ENCODE data around the gene CLDN34.
A peak's percentile ranks its signal among the peaks of the same experiment; 100 is the strongest.

Gene CLDN34

DNA sequence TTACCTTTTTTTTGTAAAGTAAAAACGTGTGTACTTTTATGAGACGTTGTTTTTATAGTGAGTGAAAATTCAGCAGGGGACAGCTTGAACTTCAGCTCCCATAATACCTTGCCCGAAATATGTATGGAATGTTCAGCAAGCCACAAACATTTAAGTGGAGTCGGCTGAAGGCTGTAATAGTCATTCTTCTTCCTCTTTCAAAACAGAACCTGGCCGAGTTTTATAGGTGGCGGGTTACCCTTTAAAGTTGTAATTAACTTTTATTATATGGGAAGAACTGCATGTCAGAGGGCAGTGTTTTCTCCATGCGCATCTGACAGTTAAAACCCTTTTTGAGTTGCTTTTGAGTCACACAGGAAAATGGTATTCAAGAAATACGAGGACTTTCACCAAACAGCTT, 50.7 kb downstream of the CLDN34 start:
- Histone ChIP-seq H3K4me3 (ENCODE audit: insufficient read depth, low read length, poor library complexity, severe bottlenecking) (peak overlapping the region; percentile 82), H3K27me3 (ENCODE audit: low read length) (no peaks in the 10 kb centered on the region), H3F3A (ENCODE audit: insufficient read depth) (peaks cover 8% of the 10 kb centered on the region), H3K9me3 (ENCODE audit: insufficient read depth, low read length) (no peaks in the 10 kb centered on the region), H3K9ac (ENCODE audit: low read length) (peak overlapping the region; percentile 82), H3K36me3 (ENCODE audit: low read length) (peaks cover 9% of the 10 kb centered on the region), H3K4me2 (ENCODE audit: low read depth, low read length, poor library complexity, severe bottlenecking) (peak overlapping the region; percentile 83), H3K9me2 (replicated peaks; ENCODE audit: insufficient read depth, low read length) (no peaks in the 10 kb centered on the region), H3K27ac (ENCODE audit: low read depth, low read length) (peak overlapping the region; percentile 77), H3K79me2 (ENCODE audit: insufficient read depth, low read length) (peaks cover 69% of the 10 kb centered on the region), H2AFZ (ENCODE audit: low read depth, low read length, severe bottlenecking) (no peak overlapping the region), H4K20me1 (ENCODE audit: low read depth, low read length) (peaks cover 5% of the 10 kb centered on the region; the same call in 1 of the 2 replicates)
- TF ChIP-seq EZH2phosphoT487 (conservative IDR thresholded peaks at IDR 0.05; ENCODE audit: low read length) = no peak
- TF ChIP-seq, protein P1, sequence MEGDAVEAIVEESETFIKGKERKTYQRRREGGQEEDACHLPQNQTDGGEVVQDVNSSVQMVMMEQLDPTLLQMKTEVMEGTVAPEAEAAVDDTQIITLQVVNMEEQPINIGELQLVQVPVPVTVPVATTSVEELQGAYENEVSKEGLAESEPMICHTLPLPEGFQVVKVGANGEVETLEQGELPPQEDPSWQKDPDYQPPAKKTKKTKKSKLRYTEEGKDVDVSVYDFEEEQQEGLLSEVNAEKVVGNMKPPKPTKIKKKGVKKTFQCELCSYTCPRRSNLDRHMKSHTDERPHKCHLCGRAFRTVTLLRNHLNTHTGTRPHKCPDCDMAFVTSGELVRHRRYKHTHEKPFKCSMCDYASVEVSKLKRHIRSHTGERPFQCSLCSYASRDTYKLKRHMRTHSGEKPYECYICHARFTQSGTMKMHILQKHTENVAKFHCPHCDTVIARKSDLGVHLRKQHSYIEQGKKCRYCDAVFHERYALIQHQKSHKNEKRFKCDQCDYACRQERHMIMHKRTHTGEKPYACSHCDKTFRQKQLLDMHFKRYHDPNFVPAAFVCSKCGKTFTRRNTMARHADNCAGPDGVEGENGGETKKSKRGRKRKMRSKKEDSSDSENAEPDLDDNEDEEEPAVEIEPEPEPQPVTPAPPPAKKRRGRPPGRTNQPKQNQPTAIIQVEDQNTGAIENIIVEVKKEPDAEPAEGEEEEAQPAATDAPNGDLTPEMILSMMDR (IDR thresholded peaks at IDR 0.05; ENCODE audit: insufficient read depth, low read length, poor library complexity, severe bottlenecking) = no peak
